RWPE2 (cell line): Measurements from ENCODE around the gene IPO13.

ENCODE experiments used
- ATAC-seq: fragments of 200-7000 bp; cut with Tn5 transposase; 3 replicates; pipeline ENCODE4 v1.9.1; 2021; ENCODE audit warnings: low read depth
- DNase-seq: peaks from one replicate; pipeline ENCODE4 v3.0.0-alpha.2; 2020; ENCODE audit warnings: low spot score
- H3K27ac ChIP-seq: fragments of 450-650 bp; 2 replicates; pipeline ENCODE4 v1.5.1; 2017; ENCODE audit warnings: mild to moderate bottlenecking; ENCODE audit not compliant: poor library complexity, severe bottlenecking
- H3K27me3 ChIP-seq: fragments of 250-450 bp; sonication (Bioruptor Pico); 2 replicates; pipeline ENCODE4 v1.5.1; 2021; ENCODE audit warnings: mild to moderate bottlenecking, moderate library complexity; ENCODE audit not compliant: insufficient read depth, poor library complexity, severe bottlenecking
- H3K36me3 ChIP-seq: fragments of 250-450 bp; sonication (Bioruptor Pico); 2 replicates; pipeline ENCODE4 v1.5.1; 2020; ENCODE audit warnings: low read depth, mild to moderate bottlenecking, moderate library complexity
- H3K4me1 ChIP-seq: fragments of 250-450 bp; sonication (Bioruptor Pico); 2 replicates; pipeline ENCODE4 v1.5.1; 2021; ENCODE audit warnings: mild to moderate bottlenecking, moderate library complexity; ENCODE audit not compliant: insufficient read depth, poor library complexity, severe bottlenecking
- H3K4me3 ChIP-seq: fragments of 250-450 bp; sonication (Bioruptor Pico); 2 replicates; pipeline ENCODE4 v1.5.1; 2021; ENCODE audit warnings: mild to moderate bottlenecking, moderate library complexity; ENCODE audit not compliant: severe bottlenecking
- H3K9me3 ChIP-seq: fragments of 250-450 bp; sonication (Bioruptor Pico); 2 replicates; pipeline ENCODE4 v1.5.1; 2021; ENCODE audit warnings: mild to moderate bottlenecking, moderate library complexity; ENCODE audit not compliant: severe bottlenecking
- CTCF ChIP-seq: fragments of 450-650 bp; IDR thresholded peaks from one replicate; pipeline ENCODE4 v1.5.1; 2017; ENCODE audit warnings: mild to moderate bottlenecking, moderate library complexity; ENCODE audit not compliant: poor library complexity, severe bottlenecking

Gene IPO13

GRCh38 chr1:43947874-43948437, 1.2 kb downstream of the IPO13 start:
- no peaks in the 10 kb centered on the region for H3K9me3 ChIP-seq

GRCh38 chr1:43949678-43950077, 2.9 kb downstream of the IPO13 start:
- Histone ChIP-seq H3K36me3 (0 out of 2 replicates have a peak, but pooled peaks cover 4% of the 10 kb centered on the region), H3K4me3 (no peak overlapping the region), H3K9me3 (no peaks in the 10 kb centered on the region), H3K27ac (no peak overlapping the region), H3K4me1 (peaks cover 8% of the 10 kb centered on the region), H3K27me3 (no peaks in the 10 kb centered on the region)
- DNase-seq (no peak), ATAC-seq (no peak)
- no peak for TF ChIP-seq CTCF

More at GRCh38 chr1:43947874-43948437, 1.2 kb downstream of the IPO13 start:
- no peak for TF ChIP-seq CTCF
- Histone ChIP-seq H3K4me3 (peak overlapping the region; percentile 50), H3K27ac (peak overlapping the region; percentile 60), H3K27me3 (no peaks in the 10 kb centered on the region), H3K36me3 (0 out of 2 replicates have a peak, but pooled peaks cover 4% of the 10 kb centered on the region), H3K4me1 (peaks cover 8% of the 10 kb centered on the region)
- DNase-seq (no peak), ATAC-seq (no peak)

GRCh38 chr1:43951021-43951985, 4.6 kb downstream of the IPO13 start:
- H3K4me3 ChIP-seq, result no peak overlapping the region
- H3K9me3 ChIP-seq, result no peaks in the 10 kb centered on the region
- DNase-seq (no peak), ATAC-seq (no peak)
- no peak for TF ChIP-seq CTCF
- H3K4me1 ChIP-seq, result peaks cover 4% of the 10 kb centered on the region
- H3K27ac ChIP-seq, result no peak overlapping the region
- H3K36me3 ChIP-seq, result 0 out of 2 replicates have a peak, but pooled peaks cover 4% of the 10 kb centered on the region
- H3K27me3 ChIP-seq, result no peaks in the 10 kb centered on the region

GRCh38 chr1:43952731-43953346, 6.1 kb downstream of the IPO13 start:
- TF ChIP-seq CTCF, result no peak
- no peaks in the 10 kb centered on the region for H3K27me3 ChIP-seq
- H3K4me3 ChIP-seq, result no peak overlapping the region
- peaks cover 3% of the 10 kb centered on the region for H3K4me1 ChIP-seq
- ATAC-seq (no peak), DNase-seq (no peak)
- H3K9me3 ChIP-seq, result no peaks in the 10 kb centered on the region
- H3K36me3 ChIP-seq, result 0 out of 2 replicates have a peak, but pooled peaks cover 4% of the 10 kb centered on the region
- H3K27ac ChIP-seq, result no peak overlapping the region
